ENCODE measurements around the gene SCRN2.

The SCRN2 gene

GRCh38 chr17:47819475-47819874 lies 21.6 kb downstream of the SCRN2 start:
- DNase-seq: no peak

- DNase-seq: no peak
Observed at GRCh38 chr17:47818002-47818695, 22.9 kb downstream of the SCRN2 start.

- DNase-seq: no peak
Observed at GRCh38 chr17:47816947-47817346, 24.1 kb downstream of the SCRN2 start.

GRCh38 chr17:47816111-47816735 lies 24.9 kb downstream of the SCRN2 start:
- DNase-seq: no peak

GRCh38 chr17:47815106-47815918 lies 25.8 kb downstream of the SCRN2 start:
- no peak for DNase-seq

GRCh38 chr17:47813512-47814031 lies 27.5 kb downstream of the SCRN2 start:
- DNase-seq: no peak

GRCh38 chr17:47813077-47813476 lies 28.0 kb downstream of the SCRN2 start:
- DNase-seq: no peak

GRCh38 chr17:47812146-47812920 lies 28.7 kb downstream of the SCRN2 start:
- no peak for DNase-seq

GRCh38 chr17:47811709-47812108 lies 29.4 kb downstream of the SCRN2 start:
- DNase-seq: no peak

GRCh38 chr17:47810901-47811635 lies 30.0 kb downstream of the SCRN2 start:
- DNase-seq: no peak

GRCh38 chr17:47810200-47810821 lies 30.8 kb downstream of the SCRN2 start:
- DNase-seq: no peak

GRCh38 chr17:47808830-47809480 lies 32.1 kb downstream of the SCRN2 start:
- no peak for DNase-seq

- DNase-seq: no peak
Observed at GRCh38 chr17:47808036-47808829, 32.8 kb downstream of the SCRN2 start.

- DNase-seq: no peak
Observed at GRCh38 chr17:47807421-47807820, 33.7 kb downstream of the SCRN2 start.

- DNase-seq: no peak
Observed at GRCh38 chr17:47806913-47807255, 34.2 kb downstream of the SCRN2 start.

GRCh38 chr17:47806026-47806912 lies 34.8 kb downstream of the SCRN2 start:
- DNase-seq: no peak

- no peak for DNase-seq
Observed at GRCh38 chr17:47804461-47804860, 36.6 kb downstream of the SCRN2 start.

GRCh38 chr17:47803751-47804150 lies 37.3 kb downstream of the SCRN2 start:
- no peak for DNase-seq

GRCh38 chr17:47803201-47803600 lies 37.9 kb downstream of the SCRN2 start:
- no peak for DNase-seq

All from retina (tissue), 1 donor.